ENCODE results near the gene ABAT.
"Not testable (repeated sequence)": the region's sequence is repeated elsewhere in the genome, so short reads cannot be mapped to it uniquely, and the experiment has no call there.

ABAT gene

DNA sequence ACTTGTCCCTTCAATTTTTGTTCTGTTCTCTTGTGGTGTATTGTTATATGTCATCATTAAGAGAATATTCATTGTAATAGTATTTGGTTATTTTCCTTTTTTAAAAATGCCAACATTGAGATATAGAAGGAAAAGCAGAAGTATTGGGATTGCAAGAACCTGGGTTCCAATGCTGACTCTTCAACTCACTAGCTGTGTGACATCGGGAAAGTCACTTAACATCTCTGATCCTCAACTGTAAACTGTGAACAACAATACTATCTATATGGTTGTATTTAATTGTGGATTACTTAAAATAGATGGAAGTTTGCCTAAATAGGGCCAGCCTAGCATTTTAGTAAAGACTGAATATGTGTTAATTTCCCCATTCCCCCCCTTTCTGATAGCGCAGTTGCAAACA is 67.2 kb downstream of the ABAT start:
- H3K9me3 ChIP-seq (ENCODE audit: low read length), result no peaks in the 10 kb centered on the region
- no peak overlapping the region for H3K4me2 ChIP-seq (ENCODE audit: low read length)
- no peak overlapping the region for H2AFZ ChIP-seq (ENCODE audit: low read length)
- H3K9ac ChIP-seq (ENCODE audit: low read length), result no peak overlapping the region
- no peaks in the 10 kb centered on the region for H3F3A ChIP-seq (ENCODE audit: insufficient read depth, low read length)
- no peak overlapping the region for H3K27ac ChIP-seq (ENCODE audit: low read depth, low read length, poor library complexity, severe bottlenecking)
- H3K27me3 ChIP-seq (ENCODE audit: insufficient read depth, low read length), result no peaks in the 10 kb centered on the region
- H4K20me1 ChIP-seq (ENCODE audit: insufficient read depth, low read length), result no peaks in the 10 kb centered on the region
- H3K79me2 ChIP-seq (ENCODE audit: insufficient read depth, low read length), result no peaks in the 10 kb centered on the region
- TF ChIP-seq, protein P1, sequence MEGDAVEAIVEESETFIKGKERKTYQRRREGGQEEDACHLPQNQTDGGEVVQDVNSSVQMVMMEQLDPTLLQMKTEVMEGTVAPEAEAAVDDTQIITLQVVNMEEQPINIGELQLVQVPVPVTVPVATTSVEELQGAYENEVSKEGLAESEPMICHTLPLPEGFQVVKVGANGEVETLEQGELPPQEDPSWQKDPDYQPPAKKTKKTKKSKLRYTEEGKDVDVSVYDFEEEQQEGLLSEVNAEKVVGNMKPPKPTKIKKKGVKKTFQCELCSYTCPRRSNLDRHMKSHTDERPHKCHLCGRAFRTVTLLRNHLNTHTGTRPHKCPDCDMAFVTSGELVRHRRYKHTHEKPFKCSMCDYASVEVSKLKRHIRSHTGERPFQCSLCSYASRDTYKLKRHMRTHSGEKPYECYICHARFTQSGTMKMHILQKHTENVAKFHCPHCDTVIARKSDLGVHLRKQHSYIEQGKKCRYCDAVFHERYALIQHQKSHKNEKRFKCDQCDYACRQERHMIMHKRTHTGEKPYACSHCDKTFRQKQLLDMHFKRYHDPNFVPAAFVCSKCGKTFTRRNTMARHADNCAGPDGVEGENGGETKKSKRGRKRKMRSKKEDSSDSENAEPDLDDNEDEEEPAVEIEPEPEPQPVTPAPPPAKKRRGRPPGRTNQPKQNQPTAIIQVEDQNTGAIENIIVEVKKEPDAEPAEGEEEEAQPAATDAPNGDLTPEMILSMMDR (IDR thresholded peaks at IDR 0.05; ENCODE audit: low read length), result no peak
- no peak for TF ChIP-seq EZH2 (IDR thresholded peaks at IDR 0.05; ENCODE audit: borderline replicate concordance, low read length)
- H3K9me2 ChIP-seq (ENCODE audit: low read depth, low read length), result no peaks in the 10 kb centered on the region
- H3K36me3 ChIP-seq (ENCODE audit: insufficient read depth, low read length), result no peaks in the 10 kb centered on the region
- no peaks in the 10 kb centered on the region for H3K4me1 ChIP-seq (ENCODE audit: insufficient read depth, low read length, severe bottlenecking)
- no peak overlapping the region for H3K4me3 ChIP-seq (ENCODE audit: low read depth, low read length, poor library complexity, severe bottlenecking)

DNA sequence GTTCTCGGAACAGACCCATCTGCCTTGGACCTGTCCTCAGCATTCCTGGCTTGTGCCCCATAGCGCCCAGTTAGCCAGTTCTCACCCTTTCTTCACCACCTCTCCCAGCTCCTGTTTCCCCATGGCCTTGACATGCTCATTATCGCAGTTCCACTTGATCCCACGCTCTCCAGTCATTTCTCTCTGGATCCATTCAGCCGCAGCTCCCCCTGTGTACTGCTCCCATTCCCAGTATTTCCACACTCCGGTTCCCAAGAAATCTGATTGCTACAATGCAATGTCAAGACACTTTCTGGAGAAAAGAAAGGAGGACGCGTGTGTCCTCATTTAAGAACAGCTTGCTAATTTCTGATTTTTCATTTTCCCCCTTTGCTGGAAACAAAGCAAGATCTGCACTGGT is 67.7 kb downstream of the ABAT start:
- TF ChIP-seq, protein P1 (IDR thresholded peaks at IDR 0.05; ENCODE audit: low read length), result no peak
- no peak for TF ChIP-seq EZH2 (IDR thresholded peaks at IDR 0.05; ENCODE audit: borderline replicate concordance, low read length)
- Histone ChIP-seq H3K79me2 (ENCODE audit: insufficient read depth, low read length) (no peaks in the 10 kb centered on the region), H3K4me2 (ENCODE audit: low read length) (no peak overlapping the region), H3K27me3 (ENCODE audit: insufficient read depth, low read length) (no peaks in the 10 kb centered on the region), H3K36me3 (ENCODE audit: insufficient read depth, low read length) (no peaks in the 10 kb centered on the region), H3K27ac (ENCODE audit: low read depth, low read length, poor library complexity, severe bottlenecking) (no peak overlapping the region), H3F3A (ENCODE audit: insufficient read depth, low read length) (no peaks in the 10 kb centered on the region), H3K9ac (ENCODE audit: low read length) (no peak overlapping the region), H3K4me3 (ENCODE audit: low read depth, low read length, poor library complexity, severe bottlenecking) (no peak overlapping the region), H3K9me2 (ENCODE audit: low read depth, low read length) (no peaks in the 10 kb centered on the region), H3K9me3 (ENCODE audit: low read length) (no peaks in the 10 kb centered on the region), H4K20me1 (ENCODE audit: insufficient read depth, low read length) (no peaks in the 10 kb centered on the region), H3K4me1 (ENCODE audit: insufficient read depth, low read length, severe bottlenecking) (no peaks in the 10 kb centered on the region), H2AFZ (ENCODE audit: low read length) (no peak overlapping the region)

DNA sequence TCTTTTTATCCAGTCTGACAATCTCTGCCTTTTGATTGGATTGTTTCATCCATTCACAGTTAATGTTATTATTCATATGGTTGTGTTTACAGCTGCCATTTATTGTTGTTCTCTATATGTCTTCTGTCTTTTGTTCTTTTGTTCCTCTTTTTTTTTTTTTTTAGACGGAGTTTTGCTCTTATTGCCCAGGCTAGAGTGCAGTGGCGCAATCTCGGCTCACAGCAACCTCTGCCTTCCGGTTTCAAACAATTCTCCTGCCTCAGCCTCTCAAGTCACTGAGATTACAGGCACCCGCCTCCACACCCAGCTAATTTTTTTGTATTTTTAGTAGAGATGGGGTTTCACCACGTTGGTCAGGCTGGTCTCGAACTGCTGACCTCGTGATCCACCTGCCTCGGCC is 74.5 kb downstream of the ABAT start:
- not testable (repeated sequence) for H2AFZ ChIP-seq (ENCODE audit: low read length); H3K27ac ChIP-seq (ENCODE audit: low read depth, low read length, poor library complexity, severe bottlenecking); H3K27me3 ChIP-seq (ENCODE audit: insufficient read depth, low read length); H3K9ac ChIP-seq (ENCODE audit: low read length); H3F3A ChIP-seq (ENCODE audit: insufficient read depth, low read length); H3K36me3 ChIP-seq (ENCODE audit: insufficient read depth, low read length); H3K9me2 ChIP-seq (ENCODE audit: low read depth, low read length); H3K4me3 ChIP-seq (ENCODE audit: low read depth, low read length, poor library complexity, severe bottlenecking); H3K4me1 ChIP-seq (ENCODE audit: insufficient read depth, low read length, severe bottlenecking); H3K79me2 ChIP-seq (ENCODE audit: insufficient read depth, low read length); H3K9me3 ChIP-seq (ENCODE audit: low read length); H4K20me1 ChIP-seq (ENCODE audit: insufficient read depth, low read length); H3K4me2 ChIP-seq (ENCODE audit: low read length)

DNA sequence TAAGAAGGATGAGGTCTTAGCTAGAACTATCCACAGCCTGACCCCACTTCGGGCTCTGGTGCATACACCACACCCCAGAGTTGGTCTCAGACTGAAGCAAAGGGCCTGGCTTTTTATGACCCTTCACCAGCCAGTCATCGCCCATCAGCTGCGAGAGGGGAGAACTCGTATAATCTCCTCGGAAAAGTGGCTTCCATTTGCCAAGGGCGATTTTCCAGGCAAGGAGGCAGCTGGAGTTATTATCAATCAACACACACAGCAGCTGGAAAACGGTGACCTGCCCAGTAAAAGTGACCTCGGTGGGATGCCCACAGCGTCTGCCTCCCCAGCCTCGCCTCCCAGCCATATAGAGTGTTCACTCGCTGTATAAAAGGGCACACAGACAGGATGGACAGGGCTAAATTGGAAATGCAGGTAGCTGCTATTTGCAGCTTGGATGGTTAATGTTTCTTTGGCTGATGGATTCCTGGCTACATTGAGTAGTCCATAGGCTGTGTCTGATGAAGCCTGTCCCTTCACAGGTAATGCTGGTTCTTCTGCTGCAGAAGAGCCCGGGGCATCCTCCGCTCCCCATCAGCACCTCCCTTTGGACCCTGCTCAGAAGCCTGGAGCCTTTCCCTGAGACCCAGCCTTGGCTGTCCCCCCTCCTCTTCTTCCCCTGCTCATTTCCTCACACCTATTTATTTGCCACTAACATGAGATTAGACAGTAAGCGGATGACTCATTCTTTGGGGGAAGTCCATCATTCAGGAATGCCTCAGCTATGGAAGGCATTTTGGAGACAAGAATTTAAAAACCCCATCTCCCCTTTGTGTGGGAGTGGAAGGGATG is 77.3 kb downstream of the ABAT start:
- H3F3A ChIP-seq (ENCODE audit: insufficient read depth, low read length), result no peaks in the 10 kb centered on the region
- H3K27me3 ChIP-seq (ENCODE audit: insufficient read depth, low read length), result no peaks in the 10 kb centered on the region
- TF ChIP-seq, protein P1 (IDR thresholded peaks at IDR 0.05; ENCODE audit: low read length), result no peak
- no peak for TF ChIP-seq EZH2 (IDR thresholded peaks at IDR 0.05; ENCODE audit: borderline replicate concordance, low read length)
- H3K4me2 ChIP-seq (ENCODE audit: low read length), result no peak overlapping the region
- no peak overlapping the region for H3K27ac ChIP-seq (ENCODE audit: low read depth, low read length, poor library complexity, severe bottlenecking)
- no peaks in the 10 kb centered on the region for H3K4me1 ChIP-seq (ENCODE audit: insufficient read depth, low read length, severe bottlenecking)
- H3K9ac ChIP-seq (ENCODE audit: low read length), result no peak overlapping the region
- no peaks in the 10 kb centered on the region for H3K79me2 ChIP-seq (ENCODE audit: insufficient read depth, low read length)
- H3K36me3 ChIP-seq (ENCODE audit: insufficient read depth, low read length), result no peaks in the 10 kb centered on the region
- H3K9me3 ChIP-seq (ENCODE audit: low read length), result no peaks in the 10 kb centered on the region
- no peak overlapping the region for H2AFZ ChIP-seq (ENCODE audit: low read length)
- no peak overlapping the region for H3K4me3 ChIP-seq (ENCODE audit: low read depth, low read length, poor library complexity, severe bottlenecking)
- H3K9me2 ChIP-seq (ENCODE audit: low read depth, low read length), result no peaks in the 10 kb centered on the region
- H4K20me1 ChIP-seq (ENCODE audit: insufficient read depth, low read length), result no peaks in the 10 kb centered on the region

All from OCI-LY1 (cell line).